Activated T-helper 17 cell treated with anti-CD3 and anti-CD28 coated beads, Interleukin-2, amount 50 U/mL, for 72 hours (primary cell): ENCODE data around the gene STARD4. TPM values are rescaled to one million over a fixed set of nuclear protein-coding genes. Genes with fewer than 3 reads are reported as not detected.

Source experiments
- ATAC-seq: fragments of 150-1000 bp; cut with Tn5 transposase; replicated peaks from 2 replicates; pipeline ENCODE4 v1.10.0; 2021; ENCODE audit warnings: mild to moderate bottlenecking, moderate library complexity
- H3K27ac Mint-ChIP-seq: one replicate; pipeline ENCODE4 v1.8.0; 2022; ENCODE audit warnings: mixed read lengths
- H3K27me3 Mint-ChIP-seq: one replicate; pipeline ENCODE4 v1.8.0; 2022; ENCODE audit warnings: mixed read lengths
- H3K36me3 Mint-ChIP-seq: one replicate; pipeline ENCODE4 v1.8.0; 2022; ENCODE audit warnings: low read depth, mild to moderate bottlenecking, mixed read lengths
- H3K4me1 Mint-ChIP-seq: one replicate; pipeline ENCODE4 v1.8.0; 2022; ENCODE audit warnings: mixed read lengths
- H3K4me3 Mint-ChIP-seq: one replicate; pipeline ENCODE4 v1.8.0; 2022; ENCODE audit warnings: mild to moderate bottlenecking, mixed read lengths
- H3K9me3 Mint-ChIP-seq: one replicate; pipeline ENCODE4 v1.8.0; 2022; ENCODE audit warnings: mixed read lengths
- total RNA-seq, 2 donors: library from RNA; stranded (reverse); gene quantifications; one replicate each; pipeline ENCODE4 v1.2.3, GENCODE V29; 2022

STARD4 gene
- total RNA-seq, 2 donors from 2014 or later = 48.7 to 102 TPM

DNA sequence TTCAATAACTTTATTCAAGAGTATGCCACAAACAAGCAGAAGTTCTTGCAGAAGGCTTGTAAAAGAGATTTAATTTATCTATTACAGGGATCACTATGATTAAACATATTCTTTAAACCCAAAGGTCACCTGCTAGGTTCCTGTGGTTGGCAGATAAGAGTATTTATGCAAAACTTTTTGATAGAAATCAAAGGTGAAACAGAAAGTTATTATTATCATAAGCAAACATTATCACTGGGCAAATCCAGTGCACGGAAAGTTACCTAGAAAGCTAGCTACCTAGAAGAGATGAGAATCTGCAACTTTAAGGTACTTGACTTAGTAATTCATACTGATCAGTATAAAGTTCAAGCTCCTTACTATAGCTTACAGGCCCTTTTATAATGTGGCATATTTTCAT lies 3.2 kb downstream of the STARD4 start:
- peaks cover 29% of the 10 kb centered on the region for H3K4me1 Mint-ChIP-seq
- peak overlapping the region; percentile 33 for H3K27ac Mint-ChIP-seq
- H3K9me3 Mint-ChIP-seq = no peaks in the 10 kb centered on the region
- no peak for ATAC-seq
- H3K4me3 Mint-ChIP-seq = peak overlapping the region; percentile 96
- H3K36me3 Mint-ChIP-seq = peaks cover 76% of the 10 kb centered on the region
- no peaks in the 10 kb centered on the region for H3K27me3 Mint-ChIP-seq

GRCh38 chr5:111507276-111507675 lies 5.1 kb downstream of the STARD4 start:
- no peaks in the 10 kb centered on the region for H3K9me3 Mint-ChIP-seq
- no peak for ATAC-seq
- H3K27me3 Mint-ChIP-seq = no peaks in the 10 kb centered on the region
- H3K27ac Mint-ChIP-seq = no peak overlapping the region
- no peak overlapping the region for H3K4me3 Mint-ChIP-seq
- H3K36me3 Mint-ChIP-seq = peaks cover 86% of the 10 kb centered on the region
- H3K4me1 Mint-ChIP-seq = peaks cover 21% of the 10 kb centered on the region

- no peak overlapping the region for H3K27ac Mint-ChIP-seq
- H3K27me3 Mint-ChIP-seq = no peaks in the 10 kb centered on the region
- H3K36me3 Mint-ChIP-seq = peaks cover 84% of the 10 kb centered on the region
- H3K9me3 Mint-ChIP-seq = no peaks in the 10 kb centered on the region
- H3K4me1 Mint-ChIP-seq = peaks cover 14% of the 10 kb centered on the region
- H3K4me3 Mint-ChIP-seq = no peak overlapping the region
- no peak for ATAC-seq
Measured at GRCh38 chr5:111505096-111505495, 7.2 kb downstream of the STARD4 start.

DNA sequence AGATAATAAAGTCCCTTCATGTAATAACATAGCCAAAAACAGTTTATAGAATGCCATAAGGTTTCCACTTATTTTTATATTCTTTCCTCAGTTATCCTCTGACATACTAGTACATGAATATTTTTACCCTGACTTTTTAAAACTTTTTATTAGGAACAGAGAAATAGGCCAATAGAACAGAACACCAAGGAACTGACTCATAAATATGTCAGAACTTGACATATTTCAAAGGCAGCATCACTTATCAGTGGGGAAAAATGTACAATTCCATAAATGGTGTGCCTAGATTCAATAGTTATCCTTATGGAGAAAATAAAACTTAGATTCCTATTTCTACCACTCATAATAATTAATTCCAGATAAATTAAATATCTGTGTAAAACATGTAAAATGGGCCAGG lies 9.4 kb downstream of the STARD4 start:
- Mint-ChIP-seq H3K9me3 (no peaks in the 10 kb centered on the region), H3K27me3 (no peaks in the 10 kb centered on the region), H3K27ac (no peak overlapping the region), H3K36me3 (peaks cover 93% of the 10 kb centered on the region), H3K4me1 (peaks cover 10% of the 10 kb centered on the region), H3K4me3 (no peak overlapping the region)
- no peak for ATAC-seq

DNA sequence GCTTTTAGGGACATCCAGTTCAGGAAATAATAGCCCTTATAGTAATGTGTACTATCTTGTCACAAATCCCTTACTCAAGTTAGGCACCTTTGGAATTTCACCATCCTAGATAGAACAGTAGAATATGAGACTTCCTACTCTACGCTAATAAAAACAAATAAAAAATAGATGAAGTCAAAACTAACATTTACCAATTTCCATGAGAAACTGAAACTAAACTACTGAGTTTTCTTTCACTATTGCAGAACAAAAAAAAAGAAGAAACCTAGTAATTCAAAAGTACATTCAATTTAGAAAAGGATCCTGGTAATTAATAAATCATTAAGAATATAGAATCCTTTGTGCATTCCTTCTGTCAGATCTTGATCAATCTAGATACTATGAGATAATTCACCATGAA lies 14.0 kb downstream of the STARD4 start:
- Mint-ChIP-seq H3K27me3 (no peaks in the 10 kb centered on the region), H3K27ac (peak overlapping the region; percentile 69), H3K4me1 (peaks cover 20% of the 10 kb centered on the region), H3K36me3 (peaks cover 92% of the 10 kb centered on the region), H3K4me3 (peak overlapping the region; percentile 12), H3K9me3 (no peaks in the 10 kb centered on the region)
- no peak for ATAC-seq

- H3K36me3 Mint-ChIP-seq = peaks cover 71% of the 10 kb centered on the region
- no peak for ATAC-seq
- H3K27me3 Mint-ChIP-seq = no peaks in the 10 kb centered on the region
- H3K27ac Mint-ChIP-seq = peak overlapping the region; percentile 61
- no peak overlapping the region for H3K4me3 Mint-ChIP-seq
- H3K4me1 Mint-ChIP-seq = peaks cover 20% of the 10 kb centered on the region
- no peaks in the 10 kb centered on the region for H3K9me3 Mint-ChIP-seq
Measured at GRCh38 chr5:111495159-111495558, 17.2 kb downstream of the STARD4 start.

DNA sequence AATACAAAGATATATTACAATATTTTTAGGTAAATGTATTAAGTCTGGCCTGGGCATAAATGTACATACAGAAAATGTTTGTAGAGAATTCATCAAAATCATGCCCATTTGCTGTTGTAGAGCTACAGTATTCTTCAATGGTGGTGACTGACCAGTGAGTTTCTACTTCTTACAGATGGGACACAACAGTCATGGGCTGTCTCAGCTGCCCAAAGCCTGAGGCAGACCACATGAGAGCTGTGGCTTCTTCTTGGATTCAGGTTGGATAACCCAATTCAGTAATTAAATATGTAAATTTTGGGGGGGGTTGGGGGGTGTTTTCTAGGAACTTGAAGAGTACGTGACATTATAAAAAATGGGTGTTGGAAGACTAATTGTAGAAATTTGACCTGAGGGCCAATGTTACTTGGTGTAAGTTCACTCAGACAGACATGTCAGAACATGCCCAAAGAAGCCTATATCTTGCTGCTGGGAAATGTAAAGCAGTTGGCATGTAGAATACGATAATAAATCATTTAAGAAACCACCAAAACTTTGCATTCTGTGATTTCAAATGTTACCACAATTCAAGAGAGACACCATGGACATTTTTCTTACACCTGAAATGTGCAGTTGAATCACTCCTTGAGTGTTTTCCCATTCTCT lies 17.9 kb downstream of the STARD4 start:
- H3K27ac Mint-ChIP-seq = peak overlapping the region; percentile 85
- H3K36me3 Mint-ChIP-seq = peaks cover 65% of the 10 kb centered on the region
- no peak overlapping the region for H3K4me3 Mint-ChIP-seq
- ATAC-seq = peak; percentile 60
- H3K4me1 Mint-ChIP-seq = peaks cover 20% of the 10 kb centered on the region
- H3K9me3 Mint-ChIP-seq = no peaks in the 10 kb centered on the region
- no peaks in the 10 kb centered on the region for H3K27me3 Mint-ChIP-seq

GRCh38 chr5:111493031-111493430 lies 19.3 kb downstream of the STARD4 start:
- H3K9me3 Mint-ChIP-seq = no peaks in the 10 kb centered on the region
- no peaks in the 10 kb centered on the region for H3K27me3 Mint-ChIP-seq
- H3K4me3 Mint-ChIP-seq = no peak overlapping the region
- ATAC-seq = no peak
- peaks cover 56% of the 10 kb centered on the region for H3K36me3 Mint-ChIP-seq
- peak overlapping the region; percentile 28 for H3K27ac Mint-ChIP-seq
- peaks cover 13% of the 10 kb centered on the region for H3K4me1 Mint-ChIP-seq

- Mint-ChIP-seq H3K4me1 (no peaks in the 10 kb centered on the region), H3K4me3 (no peak overlapping the region), H3K9me3 (no peaks in the 10 kb centered on the region), H3K27ac (no peak overlapping the region), H3K27me3 (no peaks in the 10 kb centered on the region), H3K36me3 (peaks cover 49% of the 10 kb centered on the region)
- ATAC-seq = no peak
Measured at GRCh38 chr5:111488353-111488752, 24.0 kb downstream of the STARD4 start.

DNA sequence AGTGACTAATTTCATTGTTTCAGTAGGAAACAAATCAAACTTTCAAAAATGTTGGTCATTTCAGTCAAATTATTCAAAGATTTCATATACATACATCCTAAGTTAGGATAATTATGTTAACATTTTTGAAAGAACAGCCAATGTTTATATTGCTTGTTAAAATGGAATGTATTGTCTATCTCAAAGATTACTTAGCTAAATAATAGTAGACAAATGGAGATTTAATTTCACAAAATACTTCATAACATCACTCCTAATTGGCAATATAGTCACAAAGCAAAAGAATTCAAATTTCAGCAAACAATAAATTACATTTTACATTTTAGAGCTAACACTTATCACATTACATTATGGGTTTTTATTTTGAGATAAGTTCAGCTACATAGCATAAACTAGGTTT lies 25.4 kb downstream of the STARD4 start:
- Mint-ChIP-seq H3K4me1 (no peaks in the 10 kb centered on the region), H3K4me3 (no peak overlapping the region), H3K9me3 (no peaks in the 10 kb centered on the region), H3K27me3 (no peaks in the 10 kb centered on the region), H3K36me3 (peaks cover 55% of the 10 kb centered on the region), H3K27ac (no peak overlapping the region)
- no peak for ATAC-seq

GRCh38 chr5:111486055-111486454 lies 26.3 kb downstream of the STARD4 start:
- ATAC-seq = no peak
- Mint-ChIP-seq H3K4me1 (no peaks in the 10 kb centered on the region), H3K9me3 (no peaks in the 10 kb centered on the region), H3K4me3 (no peak overlapping the region), H3K27me3 (no peaks in the 10 kb centered on the region), H3K36me3 (peaks cover 62% of the 10 kb centered on the region), H3K27ac (peak overlapping the region; percentile 3)

DNA sequence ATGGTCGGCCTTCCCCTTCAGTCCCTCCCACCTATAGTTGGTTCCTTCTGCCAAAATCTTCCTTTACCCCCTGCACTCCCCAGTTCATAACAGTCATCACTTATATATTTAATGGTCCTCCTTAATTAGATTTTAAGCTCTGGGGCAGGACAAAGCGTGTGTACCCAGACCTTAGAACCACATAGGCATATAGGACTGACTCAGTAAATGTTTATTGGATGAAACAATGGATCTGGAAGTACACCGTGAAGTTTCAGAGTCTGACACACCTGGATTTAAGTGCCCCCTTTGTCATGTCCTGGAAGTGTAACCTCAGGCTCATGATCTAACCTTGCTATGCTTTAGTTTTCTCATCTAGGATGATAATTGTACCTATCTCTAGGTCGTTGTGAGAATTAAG lies 32.0 kb downstream of the STARD4 start:
- no peak overlapping the region for H3K4me3 Mint-ChIP-seq
- no peaks in the 10 kb centered on the region for H3K27me3 Mint-ChIP-seq
- H3K27ac Mint-ChIP-seq = peak overlapping the region; percentile 73
- no peaks in the 10 kb centered on the region for H3K9me3 Mint-ChIP-seq
- H3K4me1 Mint-ChIP-seq = no peaks in the 10 kb centered on the region
- peaks cover 74% of the 10 kb centered on the region for H3K36me3 Mint-ChIP-seq
- no peak for ATAC-seq

- H3K36me3 Mint-ChIP-seq = peaks cover 74% of the 10 kb centered on the region
- H3K4me1 Mint-ChIP-seq = no peaks in the 10 kb centered on the region
- no peak for ATAC-seq
- no peaks in the 10 kb centered on the region for H3K9me3 Mint-ChIP-seq
- no peak overlapping the region for H3K4me3 Mint-ChIP-seq
- H3K27me3 Mint-ChIP-seq = no peaks in the 10 kb centered on the region
- H3K27ac Mint-ChIP-seq = no peak overlapping the region
Measured at GRCh38 chr5:111478898-111479297, 33.4 kb downstream of the STARD4 start.

GRCh38 chr5:111478266-111478665 lies 34.1 kb downstream of the STARD4 start:
- Mint-ChIP-seq H3K27me3 (no peaks in the 10 kb centered on the region), H3K27ac (no peak overlapping the region), H3K9me3 (no peaks in the 10 kb centered on the region), H3K4me1 (no peaks in the 10 kb centered on the region), H3K4me3 (no peak overlapping the region), H3K36me3 (peaks cover 74% of the 10 kb centered on the region)
- ATAC-seq = no peak

DNA sequence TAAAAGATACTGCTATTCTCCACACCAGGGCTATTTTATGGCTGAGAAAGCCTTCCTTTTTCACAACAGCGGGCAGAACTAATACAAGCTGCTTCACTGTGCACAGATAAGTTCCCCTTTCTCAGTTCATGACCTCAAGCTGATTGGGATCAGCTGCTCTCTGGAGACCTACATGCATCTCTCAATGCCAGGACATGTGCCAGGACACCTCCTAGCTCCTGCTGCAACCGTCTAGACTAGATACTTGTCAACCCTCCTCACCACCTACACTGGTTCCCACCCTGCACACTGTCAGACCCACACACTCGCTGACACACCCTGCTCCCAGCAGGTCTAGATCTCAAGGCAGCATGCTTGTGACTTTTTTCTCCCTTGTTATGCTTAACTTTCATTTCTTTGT lies 39.8 kb downstream of the STARD4 start:
- no peaks in the 10 kb centered on the region for H3K4me1 Mint-ChIP-seq

DNA sequence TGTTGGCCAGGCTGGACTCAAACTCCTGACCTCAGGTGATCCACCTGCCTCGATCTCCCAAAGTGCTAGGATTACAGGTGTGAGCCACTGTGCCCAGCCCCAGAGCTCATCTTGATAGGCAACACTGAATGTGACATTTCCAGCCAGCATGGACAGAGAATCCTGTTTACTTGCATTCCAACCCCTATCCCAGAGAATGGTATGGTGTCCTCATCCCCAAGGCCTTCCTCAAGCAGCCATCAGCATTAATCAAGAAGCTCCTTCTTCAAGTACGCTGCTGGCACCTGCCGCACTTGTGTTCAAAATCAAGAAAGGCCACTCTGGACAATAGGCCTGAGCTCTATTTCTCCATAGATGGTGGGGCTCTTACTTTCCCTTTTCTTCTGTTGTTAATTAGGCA lies 40.2 kb downstream of the STARD4 start:
- peaks cover 25% of the 10 kb centered on the region for H3K36me3 Mint-ChIP-seq
- no peaks in the 10 kb centered on the region for H3K4me1 Mint-ChIP-seq
- no peak for ATAC-seq
- peak overlapping the region; percentile 4 for H3K27ac Mint-ChIP-seq
- no peaks in the 10 kb centered on the region for H3K9me3 Mint-ChIP-seq
- H3K4me3 Mint-ChIP-seq = no peak overlapping the region
- H3K27me3 Mint-ChIP-seq = no peaks in the 10 kb centered on the region

More for the DNA sequence above, 39.8 kb downstream of the STARD4 start:
- Mint-ChIP-seq H3K9me3 (no peaks in the 10 kb centered on the region), H3K27me3 (no peaks in the 10 kb centered on the region), H3K36me3 (peaks cover 30% of the 10 kb centered on the region), H3K4me3 (no peak overlapping the region), H3K27ac (peak overlapping the region; percentile 4)
- no peak for ATAC-seq
